Activated naive CD8-positive, alpha-beta T cell treated with anti-CD3 and anti-CD28 coated beads for 36 hours (primary cell): Measurements from ENCODE around the gene SLC13A2. TPM values are rescaled to one million over a fixed set of nuclear protein-coding genes. Genes with fewer than 3 reads are reported as not detected.
"Not testable (repeated sequence)": the region's sequence is repeated elsewhere in the genome, so short reads cannot be mapped to it uniquely, and the experiment has no call there.

Source experiments
- DNase-seq: peaks from one replicate; pipeline ENCODE4 v3.0.0; 2021
- H3K27ac Mint-ChIP-seq: one replicate; pipeline ENCODE4 v1.8.0; 2022; ENCODE audit warnings: mild to moderate bottlenecking, moderate library complexity, mixed read lengths
- H3K27me3 Mint-ChIP-seq: one replicate; pipeline ENCODE4 v1.8.0; 2022; ENCODE audit warnings: mild to moderate bottlenecking, mixed read lengths
- H3K36me3 Mint-ChIP-seq: one replicate; pipeline ENCODE4 v1.8.0; 2021; ENCODE audit warnings: mild to moderate bottlenecking, mixed read lengths
- H3K4me1 Mint-ChIP-seq: one replicate; pipeline ENCODE4 v1.8.0; 2021; ENCODE audit warnings: mixed read lengths
- H3K4me3 Mint-ChIP-seq: one replicate; pipeline ENCODE4 v1.8.0; 2022; ENCODE audit warnings: mild to moderate bottlenecking, moderate library complexity, mixed read lengths
- H3K9me3 Mint-ChIP-seq: one replicate; pipeline ENCODE4 v1.8.0; 2022; ENCODE audit warnings: mixed read lengths
- total RNA-seq, 2 experiments: library from RNA; stranded (reverse); gene quantifications; one replicate each; pipeline ENCODE4 v1.2.3, GENCODE V29; 2021

SLC13A2 gene, protein sequence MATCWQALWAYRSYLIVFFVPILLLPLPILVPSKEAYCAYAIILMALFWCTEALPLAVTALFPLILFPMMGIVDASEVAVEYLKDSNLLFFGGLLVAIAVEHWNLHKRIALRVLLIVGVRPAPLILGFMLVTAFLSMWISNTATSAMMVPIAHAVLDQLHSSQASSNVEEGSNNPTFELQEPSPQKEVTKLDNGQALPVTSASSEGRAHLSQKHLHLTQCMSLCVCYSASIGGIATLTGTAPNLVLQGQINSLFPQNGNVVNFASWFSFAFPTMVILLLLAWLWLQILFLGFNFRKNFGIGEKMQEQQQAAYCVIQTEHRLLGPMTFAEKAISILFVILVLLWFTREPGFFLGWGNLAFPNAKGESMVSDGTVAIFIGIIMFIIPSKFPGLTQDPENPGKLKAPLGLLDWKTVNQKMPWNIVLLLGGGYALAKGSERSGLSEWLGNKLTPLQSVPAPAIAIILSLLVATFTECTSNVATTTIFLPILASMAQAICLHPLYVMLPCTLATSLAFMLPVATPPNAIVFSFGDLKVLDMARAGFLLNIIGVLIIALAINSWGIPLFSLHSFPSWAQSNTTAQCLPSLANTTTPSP
- total RNA-seq: not detected

DNA sequence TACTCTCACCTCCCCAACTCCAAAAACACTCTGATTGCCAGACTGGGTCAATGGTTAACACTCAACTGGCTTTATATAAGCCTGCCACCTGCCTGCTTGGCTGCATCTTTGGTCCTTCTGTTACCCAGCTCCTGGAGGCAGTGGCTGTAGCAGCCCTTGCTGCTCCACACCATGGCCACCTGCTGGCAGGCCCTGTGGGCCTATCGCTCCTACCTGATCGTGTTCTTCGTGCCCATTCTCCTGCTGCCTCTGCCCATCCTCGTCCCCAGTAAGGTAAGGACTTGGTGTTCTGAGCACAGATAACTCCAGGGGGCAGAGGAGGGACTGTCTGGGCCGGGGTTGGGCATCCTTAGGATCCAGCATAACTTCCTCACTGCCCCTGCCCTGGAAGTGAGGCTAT, at the start of gene SLC13A2:
Gene SLC13A2, plus strand, starts transcription at position 103 of the 400 bp plus-strand sequence. Its CDS starts 69 bp downstream, at position 172.
- Mint-ChIP-seq H3K27ac (no peak within 1 kb of the TSS), H3K4me1 (peaks cover 13% of the 10 kb centered on the region), H3K36me3 (no peaks in the 10 kb centered on the region), H3K27me3 (no peaks in the 10 kb centered on the region), H3K9me3 (no peaks in the 10 kb centered on the region), H3K4me3 (no peak within 1 kb of the TSS)
- DNase-seq: no peak

DNA sequence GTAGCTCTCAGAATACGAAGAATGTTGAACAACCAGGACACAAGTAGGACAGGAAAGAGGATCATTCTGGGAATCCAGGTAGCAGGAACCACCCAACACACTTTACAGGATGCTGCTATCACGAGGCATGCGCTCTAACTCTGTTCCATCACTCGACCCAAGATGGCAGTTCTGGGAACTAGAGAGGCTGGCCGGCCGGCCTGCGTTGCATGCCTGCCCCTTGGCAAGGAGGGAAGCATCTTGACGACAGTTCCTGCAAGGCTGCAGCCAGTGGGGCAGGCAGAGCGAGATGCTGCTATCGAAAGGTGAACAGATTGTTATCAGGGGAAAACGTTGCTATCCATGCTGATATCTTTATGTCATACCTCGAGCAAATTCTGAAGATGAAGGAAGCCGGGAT, 48.2 kb upstream of the SLC13A2 start:
- Mint-ChIP-seq H3K9me3 (no peaks in the 10 kb centered on the region), H3K4me3 (no peak overlapping the region), H3K36me3 (no peaks in the 10 kb centered on the region), H3K27me3 (peaks cover 4% of the 10 kb centered on the region), H3K4me1 (no peaks in the 10 kb centered on the region), H3K27ac (no peak overlapping the region)
- DNase-seq: no peak

GRCh38 chr17:28426081-28426519, 47.3 kb upstream of the SLC13A2 start:
- H3K36me3 Mint-ChIP-seq: no peaks in the 10 kb centered on the region
- no peaks in the 10 kb centered on the region for H3K9me3 Mint-ChIP-seq
- H3K27ac Mint-ChIP-seq: no peak overlapping the region
- H3K4me3 Mint-ChIP-seq: no peak overlapping the region
- no peak for DNase-seq
- H3K4me1 Mint-ChIP-seq: no peaks in the 10 kb centered on the region
- peaks cover 4% of the 10 kb centered on the region for H3K27me3 Mint-ChIP-seq

- Mint-ChIP-seq H3K27ac (no peak overlapping the region), H3K4me1 (no peaks in the 10 kb centered on the region), H3K4me3 (no peak overlapping the region), H3K9me3 (no peaks in the 10 kb centered on the region), H3K27me3 (peaks cover 13% of the 10 kb centered on the region), H3K36me3 (no peaks in the 10 kb centered on the region)
- DNase-seq: no peak
Observed at GRCh38 chr17:28427371-28427770, 46.1 kb upstream of the SLC13A2 start.

DNA sequence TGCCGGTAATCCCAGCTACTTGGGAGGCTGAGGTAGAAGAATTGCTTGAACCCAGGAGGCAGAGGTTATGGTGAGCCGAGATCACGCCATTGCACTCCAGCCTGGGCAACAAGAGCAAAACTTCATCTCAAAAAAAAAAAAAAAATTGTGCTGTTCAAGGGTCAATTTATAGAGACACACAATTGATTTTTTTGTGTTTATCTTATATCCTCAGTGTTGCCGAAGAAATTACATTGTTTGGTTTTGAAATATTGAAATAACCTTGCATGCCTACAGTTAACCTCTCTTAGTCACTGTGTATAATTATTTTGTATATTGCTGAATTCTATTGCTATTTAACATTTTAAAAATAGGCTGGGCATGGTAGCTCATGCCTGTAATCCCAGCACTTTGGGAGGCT, 45.5 kb upstream of the SLC13A2 start:
- H3K27me3 Mint-ChIP-seq: peaks cover 18% of the 10 kb centered on the region
- not testable (repeated sequence) for H3K9me3 Mint-ChIP-seq, H3K4me1 Mint-ChIP-seq, H3K4me3 Mint-ChIP-seq, DNase-seq, H3K36me3 Mint-ChIP-seq, H3K27ac Mint-ChIP-seq

DNA sequence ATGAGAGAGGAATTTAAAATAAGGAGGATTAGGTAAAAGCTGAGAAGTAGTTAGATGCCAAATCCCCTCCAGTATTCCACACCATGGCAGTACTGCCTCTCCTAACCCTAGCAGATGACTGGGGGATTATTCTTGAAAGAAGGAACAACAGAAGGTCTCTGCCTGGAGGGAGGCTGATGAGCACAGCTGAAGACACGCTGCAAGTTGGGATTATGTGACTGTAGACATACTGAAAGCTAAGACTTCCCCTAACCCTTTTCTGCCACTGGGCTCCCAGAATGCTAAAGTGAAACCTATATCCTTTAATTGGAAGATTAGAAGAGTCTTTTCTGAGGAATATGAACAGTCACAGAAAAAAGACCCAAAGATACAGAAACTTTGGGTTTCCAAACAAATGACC, 39.7 kb upstream of the SLC13A2 start:
- peaks cover 22% of the 10 kb centered on the region for H3K27me3 Mint-ChIP-seq
- H3K9me3 Mint-ChIP-seq: no peaks in the 10 kb centered on the region
- no peak overlapping the region for H3K27ac Mint-ChIP-seq
- no peak for DNase-seq
- H3K4me1 Mint-ChIP-seq: no peaks in the 10 kb centered on the region
- H3K4me3 Mint-ChIP-seq: no peak overlapping the region
- H3K36me3 Mint-ChIP-seq: no peaks in the 10 kb centered on the region

GRCh38 chr17:28434326-28434725, 39.1 kb upstream of the SLC13A2 start:
- not testable (repeated sequence) for H3K9me3 Mint-ChIP-seq, H3K36me3 Mint-ChIP-seq, H3K4me3 Mint-ChIP-seq

DNA sequence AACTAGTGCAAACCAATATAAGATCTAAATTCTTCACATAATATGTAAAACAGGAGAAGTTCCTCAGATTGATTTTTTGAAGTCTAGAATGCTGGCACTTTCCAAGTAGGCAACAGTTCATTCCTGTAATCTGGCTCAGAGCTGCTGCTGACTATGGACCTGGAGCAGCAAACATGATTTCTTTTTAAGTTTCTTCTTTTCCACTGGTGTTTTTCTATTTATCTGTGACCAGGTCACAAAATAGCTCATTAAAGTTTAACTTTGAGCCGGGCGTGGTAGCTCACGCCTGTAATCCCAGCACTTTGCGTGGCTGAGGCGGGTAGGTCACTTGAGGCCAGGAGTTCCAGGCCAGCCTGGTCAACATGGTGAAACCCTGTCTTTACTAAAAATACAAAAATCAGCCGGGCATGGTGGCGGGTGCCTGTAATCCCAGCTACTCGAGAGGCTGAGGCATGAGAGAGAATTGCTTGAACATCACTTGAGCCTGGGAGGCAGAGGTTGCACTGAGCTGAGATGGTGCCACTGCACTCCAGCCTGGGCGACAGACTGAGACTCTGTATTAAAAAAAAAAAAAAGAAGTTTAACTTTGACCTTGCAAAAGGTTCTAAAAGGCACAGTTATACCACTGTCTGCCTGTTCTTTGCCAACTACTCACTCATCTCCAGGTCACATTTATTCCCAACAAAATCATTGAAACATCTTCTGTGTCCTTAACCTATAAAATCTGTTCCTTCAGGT, 29.4 kb upstream of the SLC13A2 start:
- H3K27ac Mint-ChIP-seq: no peak overlapping the region
- H3K36me3 Mint-ChIP-seq: no peaks in the 10 kb centered on the region
- H3K4me3 Mint-ChIP-seq: no peak overlapping the region
- H3K9me3 Mint-ChIP-seq: no peaks in the 10 kb centered on the region
- no peak for DNase-seq
- no peaks in the 10 kb centered on the region for H3K4me1 Mint-ChIP-seq
- H3K27me3 Mint-ChIP-seq: peaks cover 28% of the 10 kb centered on the region

More at GRCh38 chr17:28434326-28434725, 39.1 kb upstream of the SLC13A2 start:
- not testable (repeated sequence) for H3K27ac Mint-ChIP-seq, H3K4me1 Mint-ChIP-seq, DNase-seq
- peaks cover 22% of the 10 kb centered on the region for H3K27me3 Mint-ChIP-seq

DNA sequence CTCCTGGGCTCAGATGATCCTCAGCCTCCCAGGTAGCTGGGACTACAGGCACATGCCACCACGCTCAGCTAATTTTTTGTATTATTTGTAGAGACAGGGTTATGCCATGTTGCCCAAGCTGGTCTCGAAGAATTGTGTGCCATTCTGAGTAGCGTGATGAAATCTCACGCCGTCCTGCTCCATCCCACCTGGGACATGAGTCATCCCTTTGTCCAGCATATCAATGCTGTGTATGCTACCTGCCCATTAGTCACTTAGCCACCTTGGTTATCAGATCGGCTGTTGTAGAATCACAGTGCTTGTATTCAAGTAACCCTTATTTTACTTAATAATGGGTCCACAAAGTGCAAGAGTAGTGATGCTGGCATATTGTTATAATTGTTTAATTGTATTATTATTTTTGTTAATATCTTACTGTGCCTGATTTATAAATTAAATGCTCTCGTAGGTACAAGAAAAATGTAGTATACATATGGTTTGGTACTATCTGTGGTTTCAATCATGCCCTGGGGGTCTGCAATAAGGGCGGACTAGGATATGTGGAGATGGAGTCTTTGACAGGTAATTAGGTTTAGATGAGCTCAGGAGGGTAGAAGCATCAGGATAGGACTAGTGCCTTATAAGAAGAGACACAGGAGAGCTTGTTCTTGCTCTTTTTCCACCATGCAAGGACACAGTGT, 26.6 kb upstream of the SLC13A2 start:
- H3K27me3 Mint-ChIP-seq: peaks cover 27% of the 10 kb centered on the region
- no peak overlapping the region for H3K4me3 Mint-ChIP-seq
- no peak for DNase-seq
- H3K9me3 Mint-ChIP-seq: no peaks in the 10 kb centered on the region
- no peak overlapping the region for H3K27ac Mint-ChIP-seq
- H3K36me3 Mint-ChIP-seq: no peaks in the 10 kb centered on the region
- H3K4me1 Mint-ChIP-seq: no peaks in the 10 kb centered on the region

- Mint-ChIP-seq H3K27ac (no peak overlapping the region), H3K27me3 (peaks cover 21% of the 10 kb centered on the region), H3K36me3 (no peaks in the 10 kb centered on the region), H3K4me1 (no peaks in the 10 kb centered on the region), H3K4me3 (no peak overlapping the region), H3K9me3 (no peaks in the 10 kb centered on the region)
- no peak for DNase-seq
Observed at GRCh38 chr17:28447396-28447760, 26.1 kb upstream of the SLC13A2 start.

GRCh38 chr17:28449859-28450258, 23.6 kb upstream of the SLC13A2 start:
- no peak overlapping the region for H3K27ac Mint-ChIP-seq
- no peaks in the 10 kb centered on the region for H3K36me3 Mint-ChIP-seq
- DNase-seq: no peak
- peaks cover 8% of the 10 kb centered on the region for H3K27me3 Mint-ChIP-seq
- no peaks in the 10 kb centered on the region for H3K9me3 Mint-ChIP-seq
- H3K4me1 Mint-ChIP-seq: no peaks in the 10 kb centered on the region
- no peak overlapping the region for H3K4me3 Mint-ChIP-seq

GRCh38 chr17:28457890-28458289, 15.6 kb upstream of the SLC13A2 start:
- no peaks in the 10 kb centered on the region for H3K4me1 Mint-ChIP-seq
- no peaks in the 10 kb centered on the region for H3K36me3 Mint-ChIP-seq
- no peak for DNase-seq
- no peaks in the 10 kb centered on the region for H3K9me3 Mint-ChIP-seq
- H3K4me3 Mint-ChIP-seq: no peak overlapping the region
- peaks cover 9% of the 10 kb centered on the region for H3K27me3 Mint-ChIP-seq
- no peak overlapping the region for H3K27ac Mint-ChIP-seq

- H3K36me3 Mint-ChIP-seq, DNase-seq, H3K9me3 Mint-ChIP-seq, H3K27me3 Mint-ChIP-seq, H3K4me3 Mint-ChIP-seq, H3K4me1 Mint-ChIP-seq, H3K27ac Mint-ChIP-seq: not testable (repeated sequence)
Observed at GRCh38 chr17:28458881-28459280, 14.6 kb upstream of the SLC13A2 start.

GRCh38 chr17:28460901-28461300, 12.5 kb upstream of the SLC13A2 start:
- Mint-ChIP-seq H3K4me1 (no peaks in the 10 kb centered on the region), H3K27ac (no peak overlapping the region), H3K9me3 (no peaks in the 10 kb centered on the region), H3K4me3 (no peak overlapping the region), H3K27me3 (peaks cover 13% of the 10 kb centered on the region), H3K36me3 (no peaks in the 10 kb centered on the region)
- no peak for DNase-seq

DNA sequence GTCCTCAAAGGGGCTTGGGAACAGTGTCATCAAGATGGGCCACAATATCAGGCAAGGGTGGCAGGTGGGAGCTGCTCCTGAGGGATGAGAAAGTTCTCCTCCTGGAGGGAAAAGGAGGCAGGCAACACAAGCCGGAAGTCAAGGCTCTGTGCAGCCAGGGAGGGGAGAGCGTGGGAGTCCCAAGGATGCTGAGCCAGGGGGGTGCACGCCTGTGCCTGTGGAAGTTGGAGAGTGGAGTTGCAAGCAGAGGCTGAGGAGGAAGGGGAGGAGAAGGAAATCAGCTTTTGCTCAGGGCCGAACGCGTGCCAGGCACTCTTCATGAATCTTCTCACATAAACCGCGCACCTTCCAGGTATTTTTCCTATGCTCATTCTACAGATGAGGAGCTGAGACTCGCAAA, 7.4 kb upstream of the SLC13A2 start:
- DNase-seq: no peak
- peaks cover 18% of the 10 kb centered on the region for H3K4me1 Mint-ChIP-seq

More for the DNA sequence above, 7.4 kb upstream of the SLC13A2 start:
- H3K9me3 Mint-ChIP-seq: no peaks in the 10 kb centered on the region
- peaks cover 9% of the 10 kb centered on the region for H3K27me3 Mint-ChIP-seq
- no peaks in the 10 kb centered on the region for H3K36me3 Mint-ChIP-seq
- H3K4me3 Mint-ChIP-seq: no peak overlapping the region
- no peak overlapping the region for H3K27ac Mint-ChIP-seq
